ENCODE data around the gene ITLN1.
"Not testable (repeated sequence)": the region's sequence is repeated elsewhere in the genome, so short reads cannot be mapped to it uniquely, and the experiment has no call there.

The ITLN1 gene

DNA sequence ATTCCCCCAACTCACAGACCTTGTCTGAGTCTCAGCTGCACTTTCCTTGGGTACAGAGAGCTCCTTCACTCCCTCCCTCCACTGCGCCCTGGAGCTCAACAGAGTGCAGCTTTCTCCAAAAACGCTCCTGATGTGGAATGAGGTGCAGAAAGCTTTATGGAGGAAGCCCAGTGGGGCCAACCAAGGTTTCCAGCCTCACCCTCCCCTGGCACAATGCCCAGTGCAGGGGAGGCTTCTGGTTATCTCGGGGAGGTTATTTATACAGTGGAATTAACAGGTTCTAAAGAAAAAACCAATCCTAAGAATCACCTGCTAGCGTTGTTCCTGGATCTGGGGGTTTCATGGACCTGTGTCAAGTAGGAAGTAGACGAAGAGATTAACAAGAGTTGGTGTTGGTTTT, at the start of gene ITLN1:
Gene ITLN1, minus strand, starts transcription at position 139 of the 400 bp plus-strand sequence. CDS start 303 bp downstream, outside the sequence.
- no peak for DNase-seq

DNA sequence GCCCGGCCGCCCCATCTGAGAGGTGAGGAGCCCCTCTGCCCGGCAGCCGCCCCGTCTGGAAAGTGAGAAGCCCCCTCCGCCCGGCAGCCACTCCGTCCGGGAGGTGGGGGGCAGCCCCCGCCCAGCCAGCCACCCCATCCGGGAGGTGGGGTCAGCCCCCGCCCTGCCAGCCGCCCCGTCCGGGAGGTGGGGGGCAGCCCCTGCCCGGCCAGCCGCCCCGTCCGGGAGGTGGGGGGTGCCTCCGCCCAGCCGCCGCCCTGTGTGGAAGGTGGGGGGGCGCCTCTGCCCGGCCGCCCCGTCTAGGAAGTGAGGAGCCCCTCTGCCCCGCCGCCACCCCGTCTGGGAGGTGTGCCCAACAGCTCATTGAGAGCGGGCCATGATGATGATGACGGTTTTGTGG, 48.3 kb upstream of the ITLN1 start:
- DNase-seq, result not testable (repeated sequence)

GRCh38 chr1:160925652-160926244, 40.8 kb upstream of the ITLN1 start:
- peak; percentile 37 for DNase-seq

DNA sequence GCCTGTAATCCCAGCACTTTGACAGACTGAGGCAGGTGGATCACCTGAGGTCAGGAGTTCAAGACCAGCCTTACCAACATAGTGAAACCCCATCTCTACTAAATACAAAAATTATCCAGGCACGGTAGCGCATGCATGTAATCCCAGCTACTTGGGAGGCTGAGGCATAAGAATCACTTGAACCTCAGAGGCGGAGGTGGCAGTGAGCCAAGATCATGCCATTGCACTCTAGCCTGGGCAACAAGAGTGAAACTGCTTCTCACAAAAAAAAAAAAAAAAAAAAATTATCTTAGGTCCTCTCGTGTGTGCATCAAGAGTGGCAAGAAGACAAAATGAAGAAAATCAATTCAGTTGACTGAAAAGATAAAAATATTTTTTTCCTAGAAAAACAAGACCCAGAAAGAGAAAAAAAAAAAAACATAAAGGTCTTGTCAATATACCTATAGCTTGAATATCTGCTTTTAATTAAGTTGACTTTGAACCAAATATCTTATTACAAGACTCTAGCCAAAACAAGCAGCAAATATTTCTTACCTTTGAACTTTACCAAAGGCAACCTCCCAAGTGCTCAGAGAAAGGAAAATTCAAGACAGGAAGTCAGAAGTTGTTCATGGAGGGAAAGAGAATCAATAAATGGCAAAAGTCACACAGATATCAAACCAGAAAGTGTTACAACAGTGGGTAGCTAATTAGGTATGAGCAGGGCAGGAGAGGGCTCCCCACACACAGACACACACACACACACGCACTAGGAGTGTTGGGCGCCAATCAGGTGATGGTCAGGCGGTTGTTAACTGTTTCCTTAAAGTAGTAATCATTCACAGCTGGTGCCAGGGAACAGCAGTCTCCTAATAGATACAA, 40.0 kb upstream of the ITLN1 start:
- DNase-seq, result no peak

GRCh38 chr1:160916666-160917065, 31.7 kb upstream of the ITLN1 start:
- DNase-seq, result no peak

GRCh38 chr1:160913229-160913628, 28.2 kb upstream of the ITLN1 start:
- DNase-seq, result not testable (repeated sequence)

DNA sequence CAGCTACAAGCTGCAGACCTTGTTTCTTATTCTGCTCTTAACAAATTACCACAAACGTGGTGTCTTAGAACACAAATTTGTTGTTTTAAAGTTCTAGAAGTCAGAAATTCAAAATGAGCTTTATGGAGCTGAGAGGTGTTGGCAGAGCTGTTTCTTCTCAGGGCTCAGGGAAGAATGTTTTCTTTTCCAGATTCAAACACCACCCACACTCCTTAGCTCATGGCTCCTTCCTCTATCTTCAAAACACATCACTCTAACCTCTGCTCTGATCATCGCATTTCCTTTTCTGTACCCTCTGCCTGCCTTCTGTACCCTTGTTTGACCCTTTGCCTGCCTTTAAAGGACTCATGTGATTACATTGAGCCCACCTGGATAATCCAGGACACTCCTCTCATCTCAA, 26.9 kb upstream of the ITLN1 start:
- no peak for DNase-seq

DNA sequence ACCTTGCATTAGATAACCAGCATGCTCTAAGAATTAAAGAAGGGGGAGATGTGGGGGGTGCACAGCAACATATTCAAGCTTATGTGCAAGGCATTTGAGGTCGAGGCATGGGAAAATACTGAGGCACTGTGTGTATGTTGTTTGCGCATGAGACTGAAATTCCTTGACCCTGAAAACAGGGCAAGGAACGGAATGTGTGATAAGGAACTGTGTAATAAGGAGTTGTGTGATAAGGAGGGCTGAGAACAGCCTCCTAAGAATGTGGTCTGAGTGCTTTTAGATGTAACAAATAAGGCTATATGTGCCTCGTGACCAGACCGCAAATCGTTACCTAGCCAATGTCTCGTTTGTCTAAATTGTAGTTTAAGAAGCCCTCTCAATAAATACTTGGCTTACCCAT, 26.5 kb upstream of the ITLN1 start:
- no peak for DNase-seq

- no peak for DNase-seq
These were observed 25.3 kb upstream of the ITLN1 start for GRCh38 chr1:160910170-160910750.

- no peak for DNase-seq
These were observed 23.0 kb upstream of the ITLN1 start for GRCh38 chr1:160907976-160908375.

GRCh38 chr1:160905617-160905989, 20.6 kb upstream of the ITLN1 start:
- no peak for DNase-seq

DNA sequence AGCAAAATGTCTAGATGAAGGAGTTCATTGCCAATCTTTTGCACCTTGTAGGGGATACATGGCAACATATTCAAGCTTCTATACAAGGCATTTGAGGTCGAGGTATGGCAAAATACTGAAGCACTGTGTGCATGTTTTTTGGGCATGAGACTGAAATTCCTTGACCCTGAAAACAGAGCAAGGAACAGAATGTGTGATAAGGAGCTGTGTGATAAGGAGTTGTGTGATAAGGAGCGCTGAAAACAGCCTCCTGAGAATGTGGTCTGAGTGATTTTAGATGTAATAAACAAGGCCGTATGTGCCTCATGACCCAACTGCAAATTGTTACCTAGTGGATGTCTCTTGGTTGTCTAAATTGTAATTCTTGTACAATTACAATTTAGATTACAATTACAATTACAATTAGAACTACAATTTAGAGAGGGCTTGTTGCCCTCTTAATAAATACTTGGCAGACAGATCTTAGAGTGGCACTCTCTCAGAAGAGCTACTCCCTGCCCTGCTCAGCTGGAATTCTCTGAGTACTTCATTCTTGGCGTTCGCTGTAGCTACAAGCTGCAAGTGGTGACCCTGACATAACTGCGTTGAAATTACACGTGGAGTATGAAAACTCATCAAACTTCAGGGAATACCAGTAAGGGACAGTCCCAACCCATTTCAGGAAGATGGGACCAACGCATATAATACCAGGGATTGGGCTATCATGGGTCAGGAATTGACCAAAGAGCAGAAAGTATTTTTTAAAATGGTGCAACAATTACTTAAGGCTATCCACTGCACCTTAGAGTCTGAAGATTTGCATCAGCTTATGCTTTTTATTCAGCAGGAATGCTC, 20.0 kb upstream of the ITLN1 start:
- DNase-seq, result no peak

DNA sequence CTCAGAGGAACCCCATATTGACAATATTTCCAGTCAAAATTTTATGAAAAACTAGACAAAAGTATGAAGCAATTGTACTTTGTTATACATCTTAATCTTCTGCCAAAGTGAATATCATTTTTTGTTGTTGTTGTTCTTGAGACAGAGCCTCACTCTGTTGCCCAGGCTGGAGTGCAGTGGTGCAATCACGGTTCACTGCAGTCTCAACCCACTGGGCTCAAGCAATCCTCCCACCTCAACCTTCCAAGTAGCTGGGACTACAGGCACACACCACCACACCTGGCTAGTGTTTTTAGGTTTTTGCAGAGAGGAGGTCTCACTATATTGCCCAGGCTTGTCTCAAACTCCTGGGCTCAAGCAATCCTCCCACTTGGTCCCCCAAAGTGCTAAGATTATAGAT, 17.3 kb upstream of the ITLN1 start:
- not testable (repeated sequence) for DNase-seq

- DNase-seq, result no peak
These were observed 16.8 kb upstream of the ITLN1 start for GRCh38 chr1:160901768-160902167.

DNA sequence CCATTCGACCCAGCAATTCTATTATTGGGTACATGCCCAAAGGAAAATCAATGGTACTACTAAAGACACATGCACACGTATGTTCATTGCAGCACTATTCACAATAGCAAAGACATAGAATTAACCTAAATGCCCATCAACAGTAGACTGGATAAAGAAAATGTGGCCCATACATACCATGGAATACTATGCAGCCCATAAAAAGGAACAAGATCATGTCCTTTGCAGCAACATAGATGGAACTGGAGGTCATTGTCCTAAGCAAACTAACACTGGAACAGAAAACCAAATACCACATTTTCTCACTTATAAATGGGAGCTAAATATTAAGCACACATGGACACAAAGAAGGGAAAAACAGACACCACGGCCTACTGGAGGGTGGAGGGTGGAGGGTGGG, 15.7 kb upstream of the ITLN1 start:
- not testable (repeated sequence) for DNase-seq

- not testable (repeated sequence) for DNase-seq
These were observed 9.6 kb upstream of the ITLN1 start for GRCh38 chr1:160894368-160895135.

DNA sequence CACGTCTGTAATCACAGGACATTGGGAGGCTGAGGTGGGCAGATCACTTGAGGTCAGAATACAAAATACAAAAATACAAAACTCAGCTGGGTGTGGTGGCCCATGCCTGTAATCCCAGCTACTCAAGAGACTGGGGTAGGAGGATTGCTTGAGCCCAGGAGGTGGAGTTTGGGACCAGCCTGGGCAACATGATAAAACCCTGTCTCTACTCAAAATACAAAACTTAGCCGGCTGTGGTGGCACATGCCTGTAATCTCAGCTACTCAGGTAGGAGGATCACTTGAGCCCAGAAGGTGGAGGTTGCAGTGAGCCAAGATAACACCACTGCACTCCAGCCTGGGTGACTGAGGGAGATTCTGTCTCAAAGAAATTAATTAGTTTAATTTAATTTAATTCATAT, 6.5 kb upstream of the ITLN1 start:
- DNase-seq, result no peak

- DNase-seq, result no peak
These were observed 3.9 kb upstream of the ITLN1 start for GRCh38 chr1:160888926-160889325.

DNA sequence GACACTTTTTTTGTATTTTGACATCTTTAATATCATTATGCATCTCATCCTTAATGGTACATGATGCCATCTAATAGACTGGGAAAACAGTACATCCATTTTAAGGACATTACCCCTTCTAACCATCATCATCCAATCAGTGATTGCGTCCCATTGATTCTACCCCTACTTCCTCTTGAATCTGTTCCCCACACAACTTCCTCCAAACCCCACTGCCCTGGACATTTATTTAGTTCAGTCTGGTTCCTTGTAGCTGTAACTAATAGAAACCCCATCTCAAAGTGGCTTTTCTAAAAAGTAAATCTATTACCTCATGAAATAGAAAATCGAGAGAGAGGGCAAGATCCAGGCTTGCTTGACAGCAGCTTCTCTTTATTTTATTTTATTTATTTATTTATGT, 2.1 kb upstream of the ITLN1 start:
- DNase-seq, result no peak

- DNase-seq, result no peak
These were observed 401 bp downstream of the ITLN1 start for GRCh38 chr1:160884579-160884978.

- no peak for DNase-seq
These were observed 1.1 kb downstream of the ITLN1 start for GRCh38 chr1:160883581-160884513.

All from NCI-H69 (cell line).